Measurements from ENCODE around the gene CHL1.

- TF ChIP-seq CTCF (conservative IDR thresholded peaks at IDR 0.05; ENCODE audit: low read depth in 2 of 2) (no peak), ZNF114 (CRISPR knock-in tag; IDR thresholded peaks at IDR 0.05) (no peak), JUNB (IDR thresholded peaks at IDR 0.05; ENCODE audit: unreplicated experiment) (no peak), EZH2 (IDR thresholded peaks at IDR 0.05; ENCODE audit: low read depth, unreplicated experiment) (no peak), REST (IDR thresholded peaks at IDR 0.05; ENCODE audit: unreplicated experiment) (no peak), POLR2AphosphoS5 (IDR thresholded peaks at IDR 0.05; ENCODE audit: low read depth) (no peak), CREB1 (CRISPR knock-in tag; IDR thresholded peaks at IDR 0.05; ENCODE audit: low read depth) (no peak)
These were observed 22.7 kb upstream of the CHL1 start for GRCh38 chr3:173886-174285.
